ENCODE results near the gene CAPN14.

CAPN14 gene

GRCh38 chr2:31139671-31140070, 77.6 kb downstream of the CAPN14 start:
- no peak for DNase-seq (ENCODE audit: low spot score)

- peak; percentile 29 for DNase-seq (ENCODE audit: low spot score)
Measured at GRCh38 chr2:31138037-31138962, 79.0 kb downstream of the CAPN14 start, which contains the start of gene GALNT14. GALNT14 (minus strand) TSS chr2:31138440; CDS start chr2:31138086, 354 bp downstream.

- no peak for DNase-seq (ENCODE audit: low spot score)
Measured at GRCh38 chr2:31137211-31138036, 79.9 kb downstream of the CAPN14 start.

GRCh38 chr2:31136732-31137131, 80.6 kb downstream of the CAPN14 start:
- DNase-seq (ENCODE audit: low spot score) = no peak

- DNase-seq (ENCODE audit: low spot score) = no peak
Measured at GRCh38 chr2:31136000-31136399, 81.3 kb downstream of the CAPN14 start.

- DNase-seq (ENCODE audit: low spot score) = no peak
Measured at GRCh38 chr2:31134480-31134879, 82.8 kb downstream of the CAPN14 start.

GRCh38 chr2:31132786-31133185, 84.5 kb downstream of the CAPN14 start:
- DNase-seq (ENCODE audit: low spot score) = no peak

GRCh38 chr2:31131871-31132270, 85.4 kb downstream of the CAPN14 start:
- no peak for DNase-seq (ENCODE audit: low spot score)

GRCh38 chr2:31129375-31130171, 87.7 kb downstream of the CAPN14 start:
- DNase-seq (ENCODE audit: low spot score) = no peak

- DNase-seq (ENCODE audit: low spot score) = no peak
Measured at GRCh38 chr2:31127931-31128330, 89.4 kb downstream of the CAPN14 start.

- DNase-seq (ENCODE audit: low spot score) = no peak
Measured at GRCh38 chr2:31125918-31126695, 91.2 kb downstream of the CAPN14 start.

- no peak for DNase-seq (ENCODE audit: low spot score)
Measured at GRCh38 chr2:31124904-31125303, 92.4 kb downstream of the CAPN14 start.
